Omental fat pad (tissue), 4 donors: ENCODE data around the gene USPL1. TPM values are rescaled to one million over a fixed set of nuclear protein-coding genes. Genes with fewer than 3 reads are reported as not detected.

ENCODE experiments used
- ATAC-seq: fragments of 150-250 bp; one replicate; pipeline ENCODE4 v1.9.1; 2016; ENCODE audit warnings: mild to moderate bottlenecking, moderate library complexity; ENCODE audit not compliant: low FRiP score
- DNase-seq: peaks from one replicate; pipeline ENCODE4 v3.0.0-alpha.2; 2019; ENCODE audit warnings: low spot score
- CTCF ChIP-seq, 3 donors: fragments of 450-650 bp; IDR thresholded peaks; one replicate each; pipeline ENCODE4 v1.5.1; 2016 to 2017; ENCODE audit warnings: antibody characterized with exemption in 3 of 3, mild to moderate bottlenecking in 3 of 3, moderate library complexity in 2 of 3
- total RNA-seq, 4 donors: library from RNA; depleted of rRNA; stranded (reverse); fragments of >200 nt; gene quantifications; one replicate each; pipeline ENCODE4 v1.1.0, GENCODE V29; 2016

Gene USPL1
- total RNA-seq, 4 donors from 2014 or later: 29.2 to 33.9 (median 32.6) TPM

- no peak for ATAC-seq
- DNase-seq: no peak
- TF ChIP-seq CTCF (IDR thresholded peaks at IDR 0.05): no peak
These were observed 62.0 kb downstream of the USPL1 start for GRCh38 chr13:30679483-30680330.

- DNase-seq (no peak), ATAC-seq (peak; percentile 57)
- TF ChIP-seq CTCF (IDR thresholded peaks at IDR 0.05): no peak
These were observed 64.1 kb downstream of the USPL1 start for GRCh38 chr13:30681843-30682242.

- TF ChIP-seq CTCF (IDR thresholded peaks at IDR 0.05): no peak
- ATAC-seq: no peak
- DNase-seq: no peak
These were observed 67.7 kb downstream of the USPL1 start for GRCh38 chr13:30685320-30685859.

- DNase-seq (no peak), ATAC-seq (no peak)
- no peak for TF ChIP-seq CTCF (IDR thresholded peaks at IDR 0.05)
These were observed 68.3 kb downstream of the USPL1 start for GRCh38 chr13:30685987-30686386.

- no peak for TF ChIP-seq CTCF (IDR thresholded peaks at IDR 0.05)
- no peak for ATAC-seq
- DNase-seq: no peak
These were observed 69.9 kb downstream of the USPL1 start for GRCh38 chr13:30687601-30688000.

GRCh38 chr13:30689752-30690151 lies 72.0 kb downstream of the USPL1 start:
- TF ChIP-seq CTCF (IDR thresholded peaks at IDR 0.05): no peak
- ATAC-seq: no peak
- no peak for DNase-seq
